Progenitor cell of endocrine pancreas (in vitro differentiated cells): ENCODE data around the gene CACNA2D1. TPM values are rescaled to one million over a fixed set of nuclear protein-coding genes. Genes with fewer than 3 reads are reported as not detected.

Experiments used
- DNase-seq: peaks from one replicate; pipeline ENCODE4 v3.0.0; 2021; ENCODE audit warnings: low spot score; ENCODE audit not compliant: unreplicated experiment
- H3K27ac Mint-ChIP-seq: 2 replicates; pipeline ENCODE4 v1.8.0; 2021; ENCODE audit warnings: mild to moderate bottlenecking, moderate library complexity, mixed read lengths
- H3K27me3 Mint-ChIP-seq: 2 replicates; pipeline ENCODE4 v1.8.0; 2021; ENCODE audit warnings: mixed read lengths
- H3K36me3 Mint-ChIP-seq: 2 replicates; pipeline ENCODE4 v1.8.0; 2022; ENCODE audit warnings: mixed read lengths; ENCODE audit not compliant: insufficient read depth
- H3K4me1 Mint-ChIP-seq: 2 replicates; pipeline ENCODE4 v1.8.0; 2021; ENCODE audit warnings: low read depth, mixed read lengths
- H3K4me3 Mint-ChIP-seq: 2 replicates; pipeline ENCODE4 v1.8.0; 2021; ENCODE audit warnings: low read depth, mild to moderate bottlenecking, moderate library complexity, mixed read lengths
- H3K9me3 Mint-ChIP-seq: 2 replicates; pipeline ENCODE4 v1.8.0; 2021; ENCODE audit warnings: low read depth, mixed read lengths
- CTCF ChIP-seq: fragments of 200-600 bp; sonication (generic); IDR thresholded peaks from one replicate; pipeline ENCODE4 v1.5.0; 2021; ENCODE audit warnings: antibody characterized with exemption, mild to moderate bottlenecking; ENCODE audit not compliant: unreplicated experiment
- total RNA-seq: library from RNA; stranded (reverse); gene quantifications from 2 replicates; pipeline ENCODE4 v1.2.1, GENCODE V29; 2021

The CACNA2D1 gene
- total RNA-seq, 1 donor from 2014 or later: 25.1 TPM

GRCh38 chr7:82375713-82376112 is 67.9 kb downstream of the CACNA2D1 start:
- TF ChIP-seq CTCF: no peak
- no peak overlapping the region for H3K27ac Mint-ChIP-seq

GRCh38 chr7:82375129-82375528 is 68.4 kb downstream of the CACNA2D1 start:
- TF ChIP-seq CTCF: no peak
- H3K27me3 Mint-ChIP-seq: no peaks in the 10 kb centered on the region
- no peak for DNase-seq
- H3K4me3 Mint-ChIP-seq: no peak overlapping the region
- H3K27ac Mint-ChIP-seq: no peak overlapping the region
- H3K4me1 Mint-ChIP-seq: peaks cover 17% of the 10 kb centered on the region
- H3K9me3 Mint-ChIP-seq: no peaks in the 10 kb centered on the region
- no peaks in the 10 kb centered on the region for H3K36me3 Mint-ChIP-seq

More at GRCh38 chr7:82375713-82376112, 67.9 kb downstream of the CACNA2D1 start:
- Mint-ChIP-seq H3K4me1 (peaks cover 17% of the 10 kb centered on the region), H3K9me3 (no peaks in the 10 kb centered on the region), H3K27me3 (no peaks in the 10 kb centered on the region), H3K36me3 (no peaks in the 10 kb centered on the region), H3K4me3 (no peak overlapping the region)
- no peak for DNase-seq

GRCh38 chr7:82373926-82374635 is 69.5 kb downstream of the CACNA2D1 start:
- no peak for DNase-seq
- Mint-ChIP-seq H3K4me1 (peaks cover 17% of the 10 kb centered on the region), H3K36me3 (no peaks in the 10 kb centered on the region), H3K9me3 (no peaks in the 10 kb centered on the region), H3K27ac (peak overlapping the region; percentile 19), H3K27me3 (no peaks in the 10 kb centered on the region), H3K4me3 (no peak overlapping the region)
- no peak for TF ChIP-seq CTCF

- DNase-seq: no peak
Measured at GRCh38 chr7:82364671-82365070, 78.9 kb downstream of the CACNA2D1 start.

GRCh38 chr7:82364048-82364447 is 79.5 kb downstream of the CACNA2D1 start:
- Mint-ChIP-seq H3K27me3 (no peaks in the 10 kb centered on the region), H3K4me1 (peaks cover 9% of the 10 kb centered on the region), H3K9me3 (peaks cover 3% of the 10 kb centered on the region), H3K4me3 (no peak overlapping the region), H3K27ac (no peak overlapping the region), H3K36me3 (peaks cover 2% of the 10 kb centered on the region)
- no peak for DNase-seq
- TF ChIP-seq CTCF: no peak

More at GRCh38 chr7:82364671-82365070, 78.9 kb downstream of the CACNA2D1 start:
- H3K27me3 Mint-ChIP-seq: no peaks in the 10 kb centered on the region
- TF ChIP-seq CTCF: no peak
- H3K36me3 Mint-ChIP-seq: peaks cover 2% of the 10 kb centered on the region
- no peak overlapping the region for H3K27ac Mint-ChIP-seq
- peaks cover 3% of the 10 kb centered on the region for H3K9me3 Mint-ChIP-seq
- H3K4me1 Mint-ChIP-seq: peaks cover 9% of the 10 kb centered on the region
- no peak overlapping the region for H3K4me3 Mint-ChIP-seq
